SK-N-MC (cell line): ENCODE measurements around the gene FRK.

Experiments used
- EZH2 ChIP-seq: fragments of 200-600 bp; sonication (generic); IDR thresholded peaks from one replicate; pipeline ENCODE4 v1.6.1; 2017; ENCODE audit warnings: antibody characterized with exemption
- FOXP2 ChIP-seq: optimal IDR thresholded peaks from 2 replicates; pipeline ENCODE3; 2011; ENCODE audit warnings: mild to moderate bottlenecking, moderate library complexity; ENCODE audit not compliant: insufficient read depth; ENCODE audit errors: extremely low read length, control extremely low read depth
- POLR2AphosphoS5 ChIP-seq: IDR thresholded peaks from 2 replicates; pipeline ENCODE4 v1.6.1; 2012; ENCODE audit warnings: mild to moderate bottlenecking, low read depth, low read length, borderline replicate concordance

GRCh38 chr6:116010790-116011401, 49.8 kb downstream of the FRK start:
- no peak for TF ChIP-seq POLR2AphosphoS5
- no peak for TF ChIP-seq EZH2
- no peak for TF ChIP-seq FOXP2
